IMR-90 (cell line): Measurements from ENCODE around the gene UNC13B. TPM values are rescaled to one million over a fixed set of nuclear protein-coding genes. Genes with fewer than 3 reads are reported as not detected.

Source experiments
- ATAC-seq: fragments of 200-7000 bp; cut with Tn5 transposase; 2 replicates; pipeline ENCODE4 v1.9.1; 2020; ENCODE audit warnings: low read depth, mild to moderate bottlenecking, moderate library complexity
- BruUV-seq: library from RNA; stranded (reverse); fragments of 400-500 nt; replicated peaks from 2 replicates; lab custom pipeline; 2021; lab: Mats Ljungman, UMichigan
- CTCF ChIA-PET: fragments of 300-600 bp; formaldehyde crosslinking; extraction: SDS; loops from one replicate; lab custom pipeline; 2021; ENCODE audit warnings: antibody characterized with exemption; lab: Yijun Ruan, JAX
- POLR2A ChIA-PET: fragments of 300-600 bp; sonication (Branson Sonifier 250); formaldehyde crosslinking; loops from one replicate; lab custom pipeline; 2022; ENCODE audit warnings: antibody characterized with exemption; ENCODE audit not compliant: unreplicated experiment; lab: Charles Lee
- DNase-seq: peaks from one replicate; pipeline ENCODE4 v3.0.0; 2013
- H2AFZ ChIP-seq: replicated peaks from 2 replicates; pipeline ENCODE3; 2013; ENCODE audit warnings: low read length, mild to moderate bottlenecking; ENCODE audit not compliant: poor library complexity
- H2AK5ac ChIP-seq: 2 replicates; pipeline ENCODE4 v1.6.1; 2013; ENCODE audit warnings: low read depth, low read length, inconsistent platforms
- H2AK9ac ChIP-seq: replicated peaks from 2 replicates; pipeline ENCODE3; 2013; ENCODE audit warnings: mild to moderate bottlenecking, low read depth, low read length, moderate library complexity; ENCODE audit not compliant: poor library complexity
- H2BK120ac ChIP-seq: 2 replicates; pipeline ENCODE4 v1.6.1; 2013; ENCODE audit warnings: low read depth, low read length, inconsistent platforms
- H2BK15ac ChIP-seq: 3 replicates; pipeline ENCODE4 v1.6.1; 2013; ENCODE audit warnings: low read depth, low read length, inconsistent platforms
- H2BK20ac ChIP-seq: 2 replicates; pipeline ENCODE4 v1.6.1; 2013; ENCODE audit warnings: low read depth, mild to moderate bottlenecking, inconsistent platforms, low read length, moderate library complexity
- H2BK5ac ChIP-seq: 2 replicates; pipeline ENCODE4 v1.6.1; 2013; ENCODE audit warnings: mild to moderate bottlenecking, low read depth, low read length, inconsistent platforms; ENCODE audit not compliant: poor library complexity, severe bottlenecking
- H3K14ac ChIP-seq: replicated peaks from 2 replicates; pipeline ENCODE4 v1.6.1; 2013; ENCODE audit warnings: low read depth, low read length, inconsistent platforms
- H3K18ac ChIP-seq: 2 replicates; pipeline ENCODE4 v1.6.1; 2013; ENCODE audit warnings: low read depth, low read length, control low read depth
- H3K23ac ChIP-seq: 2 replicates; pipeline ENCODE4 v1.6.1; 2013; ENCODE audit warnings: low read depth, low read length, inconsistent platforms
- H3K27ac ChIP-seq: 2 replicates; pipeline ENCODE4 v1.5.1; 2013; ENCODE audit warnings: mild to moderate bottlenecking, control low read depth, low read length; ENCODE audit not compliant: insufficient read depth
- H3K27me3 ChIP-seq: 2 replicates; pipeline ENCODE4 v1.6.1; 2013; ENCODE audit warnings: low read length; ENCODE audit not compliant: control insufficient read depth, insufficient read depth
- H3K36me3 ChIP-seq: 2 replicates; pipeline ENCODE4 v1.6.1; 2013; ENCODE audit warnings: low read length, mixed read lengths; ENCODE audit not compliant: control insufficient read depth, insufficient read depth
- H3K4ac ChIP-seq: 2 replicates; pipeline ENCODE4 v1.6.1; 2013; ENCODE audit warnings: low read depth, low read length, inconsistent platforms
- H3K4me1 ChIP-seq: 2 replicates; pipeline ENCODE4 v1.6.1; 2013; ENCODE audit warnings: low read length, mixed read lengths; ENCODE audit not compliant: control insufficient read depth, insufficient read depth
- H3K4me2 ChIP-seq: 2 replicates; pipeline ENCODE4 v1.6.1; 2013; ENCODE audit warnings: low read depth, mild to moderate bottlenecking, control low read depth, low read length, moderate library complexity
- H3K4me3 ChIP-seq: 2 replicates; pipeline ENCODE4 v1.5.1; 2013; ENCODE audit warnings: low read depth, mild to moderate bottlenecking, control low read depth, low read length, moderate library complexity; ENCODE audit not compliant: insufficient read depth
- H3K56ac ChIP-seq: 2 replicates; pipeline ENCODE4 v1.6.1; 2013; ENCODE audit warnings: low read length, inconsistent platforms; ENCODE audit not compliant: insufficient read depth; ENCODE audit errors: extremely low read depth
- H3K79me1 ChIP-seq, 2 experiments: 2 replicates each; pipeline ENCODE4 v1.6.1; 2013; ENCODE audit warnings: low read length in 2 of 2, inconsistent platforms in 1 of 2, low read depth in 1 of 2
- H3K9ac ChIP-seq: 2 replicates; pipeline ENCODE4 v1.6.1; 2013; ENCODE audit warnings: low read depth, low read length, control low read depth
- H3K9me1 ChIP-seq: 2 replicates; pipeline ENCODE4 v1.6.1; 2013; ENCODE audit warnings: low read length, inconsistent platforms; ENCODE audit not compliant: insufficient read depth
- H3K9me3 ChIP-seq: 2 replicates; pipeline ENCODE4 v1.6.1; 2013; ENCODE audit warnings: low read length; ENCODE audit not compliant: control insufficient read depth, insufficient read depth
- H4K20me1 ChIP-seq: 2 replicates; pipeline ENCODE4 v1.6.1; 2013; ENCODE audit warnings: low read length, inconsistent platforms; ENCODE audit not compliant: insufficient read depth
- H4K5ac ChIP-seq: 2 replicates; pipeline ENCODE4 v1.6.1; 2013; ENCODE audit warnings: mild to moderate bottlenecking, low read depth, low read length, control low read depth
- H4K8ac ChIP-seq, 2 experiments: 2 replicates each; pipeline ENCODE4 v1.6.1; 2013; ENCODE audit warnings: low read depth in 2 of 2, low read length in 2 of 2, control low read depth in 1 of 2, inconsistent platforms in 1 of 2
- H4K91ac ChIP-seq: 2 replicates; pipeline ENCODE4 v1.6.1; 2013; ENCODE audit warnings: low read depth, low read length, inconsistent platforms; ENCODE audit not compliant: insufficient read depth
- BHLHE40 ChIP-seq: fragments of 150-350 bp; IDR thresholded peaks from 2 replicates; pipeline ENCODE4 v1.6.1; 2016; ENCODE audit warnings: mild to moderate bottlenecking, low read depth, low read length
- CHD1 ChIP-seq: IDR thresholded peaks from 2 replicates; pipeline ENCODE4 v1.6.1; 2012; ENCODE audit warnings: low read depth, low read length, improper control_type of control experiment
- MAFK ChIP-seq: IDR thresholded peaks from 2 replicates; pipeline ENCODE4 v1.6.1; 2012; ENCODE audit warnings: low read depth, low read length, improper control_type of control experiment
- RCOR1 ChIP-seq: IDR thresholded peaks from 2 replicates; pipeline ENCODE4 v1.6.1; 2012; ENCODE audit warnings: mild to moderate bottlenecking, low read length, improper control_type of control experiment; ENCODE audit not compliant: insufficient replicate concordance
- WGBS, 2 experiments: methylation state at CpG; one replicate each; pipeline versions ENCODE4 v1.1.5 to v1.1.7; 2013; ENCODE audit warnings: missing lambda C conversion rate in 2 of 2; ENCODE audit not compliant: insufficient read length in 1 of 2; ENCODE audit errors: extremely low coverage in 2 of 2; 5-methylcytosine and 5-hydroxymethylcytosine counted together
- dilution Hi-C: fragments of 300-500 bp; cut with HindIII; formaldehyde crosslinking; loops from one replicate; pipeline ENCODE4 v1.14.3; 2018; ENCODE audit warnings: low sequenced_read_pairs; ENCODE audit not compliant: unreplicated experiment
- in situ Hi-C: fragments of 300-500 bp; cut with MboI; formaldehyde crosslinking; loops from 3 replicates; pipeline ENCODE4 v1.14.3; 2019; ENCODE audit warnings: low sequenced_read_pairs, inconsistent platforms, mixed read lengths
- intact Hi-C: fragments of 100-400 bp; cut with micrococcal nuclease; formaldehyde crosslinking; loops from 2 replicates; pipeline ENCODE4 v1.10.0; 2022
- polyA plus RNA-seq, 3 experiments: library from polyadenylated mRNA; depleted of rRNA; stranded (reverse); fragments of >200 nt; gene quantifications; 2 replicates each; pipeline ENCODE4 v1.2.3, GENCODE V29; 2012; ENCODE audit warnings: low replicate concordance in 1 of 3
- total RNA-seq: library from RNA; depleted of rRNA; stranded (reverse); fragments of >200 nt; gene quantifications from 2 replicates; pipeline ENCODE4 v1.2.3, GENCODE V29; 2012

UNC13B gene
- total and polyA plus RNA-seq, 2 of the 4 experiments (the other 2 are of a cell fraction) = 7.5 to 14.3 TPM

DNA sequence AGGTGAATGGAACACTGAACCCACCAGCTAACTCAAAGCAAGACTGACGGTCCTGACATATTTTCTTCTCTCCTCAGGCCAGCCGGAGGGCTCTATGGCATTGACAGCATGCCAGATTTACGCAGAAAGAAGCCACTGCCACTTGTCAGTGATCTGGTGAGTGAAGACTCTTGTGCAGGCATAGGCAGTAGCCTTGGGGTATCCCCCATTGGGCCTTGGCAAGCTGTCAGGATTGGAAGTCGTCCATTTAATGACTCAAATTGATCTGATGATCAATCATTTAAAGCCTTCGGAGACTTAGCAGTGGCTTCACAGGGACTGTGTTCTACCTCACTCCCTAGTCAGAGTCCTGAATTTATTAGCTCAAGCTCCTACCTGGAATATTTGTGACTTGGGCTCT lies 208.4 kb downstream of the UNC13B start:
- Histone ChIP-seq H3K23ac (no peak overlapping the region), H2BK15ac (no peak overlapping the region), H2AFZ (no peak overlapping the region), H3K9ac (no peak overlapping the region), H3K27ac (no peak overlapping the region), H3K9me3 (no peaks in the 10 kb centered on the region), H2AK9ac (no peak overlapping the region), H3K4me1 (peaks cover 10% of the 10 kb centered on the region), H4K20me1 (no peaks in the 10 kb centered on the region), H4K8ac (no peak overlapping the region), H2BK5ac (no peak overlapping the region), H2BK20ac (no peak overlapping the region), H3K56ac (no peak overlapping the region), H3K14ac (no peak overlapping the region), H3K9me1 (peaks cover 7% of the 10 kb centered on the region), H3K79me1 (peaks cover 0 to 5% of the 10 kb centered on the region in 2 experiments; a peak in 1 of 4 replicates), H2BK120ac (no peak overlapping the region), H4K5ac (no peak overlapping the region), H2AK5ac (no peak overlapping the region), H3K4me3 (no peak overlapping the region), H3K4me2 (no peak overlapping the region), H3K18ac (no peak overlapping the region), H3K36me3 (peaks cover 2% of the 10 kb centered on the region; the same call in 1 of the 2 replicates), H3K4ac (no peak overlapping the region), H4K91ac (no peak overlapping the region), H3K27me3 (no peaks in the 10 kb centered on the region)
- dilution Hi-C loops = no loop called here
- no peak for TF ChIP-seq CHD1
- no peak for TF ChIP-seq RCOR1
- no peak for TF ChIP-seq MAFK
- TF ChIP-seq BHLHE40 = no peak
- in situ Hi-C loops = no loop called here
- POLR2A ChIA-PET = no interaction called here
- intact Hi-C loops = no loop called here
- ATAC-seq = no peak
- whole genome bisulfite sequencing, 2 experiments = 100% methylated on average over 1 of the region's 5 CpGs; no CpG with 5 or more reads in 1 of the 2 experiments
- no peak for DNase-seq
- CTCF ChIA-PET = interaction anchor here (1.2 kb wide), 1 partner anchor 9 kb away, joined by 4 read pairs; no protein-coding TSS in a partner anchor
- BruUV-seq = no TSS peak
